Measurements from ENCODE around the gene FILIP1L.
"Not testable (repeated sequence)": the region's sequence is repeated elsewhere in the genome, so short reads cannot be mapped to it uniquely, and the experiment has no call there.

Gene FILIP1L

GRCh38 chr3:99841949-99842348 is 272.4 kb downstream of the FILIP1L start:
- not testable (repeated sequence) for DNase-seq (ENCODE audit: low read depth)

DNA sequence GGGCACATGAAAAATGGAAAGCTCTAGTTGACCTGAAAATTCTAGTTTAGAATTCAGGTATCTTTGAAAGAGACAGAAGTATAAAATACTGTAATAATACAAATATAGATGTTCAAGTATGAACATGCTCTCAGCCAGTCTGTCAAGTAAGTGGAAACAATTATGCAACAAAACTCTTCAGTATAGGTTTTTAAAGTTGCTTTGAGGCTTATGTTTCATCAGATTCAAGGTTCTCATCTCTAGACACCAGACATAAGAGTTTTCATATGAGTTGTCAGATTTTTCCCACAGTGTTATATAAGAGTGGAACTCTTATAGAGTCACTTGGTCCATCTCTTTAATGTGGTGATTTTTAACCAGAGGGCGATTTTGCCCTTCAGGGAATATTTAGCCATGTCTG is 274.7 kb downstream of the FILIP1L start:
- DNase-seq (ENCODE audit: low read depth) = no peak

DNA sequence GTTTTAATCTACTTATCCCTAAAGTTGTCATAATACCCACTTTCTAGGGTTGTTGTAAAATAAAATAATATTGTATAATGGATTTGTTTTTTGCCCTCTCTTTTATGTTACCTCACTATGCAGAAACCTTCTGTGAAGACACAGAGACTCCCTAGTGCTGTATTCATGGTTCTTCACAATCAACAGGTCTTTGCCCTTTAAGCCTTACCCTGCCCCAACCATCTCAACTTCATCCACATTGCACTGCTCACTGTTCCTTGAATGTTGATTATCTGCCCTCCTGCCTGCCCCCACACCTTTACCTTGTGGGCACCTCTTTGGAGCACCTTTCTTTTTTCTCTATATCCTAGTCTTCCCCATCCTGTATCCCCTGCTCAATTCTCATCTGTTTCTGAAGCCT is 275.5 kb downstream of the FILIP1L start:
- DNase-seq (ENCODE audit: low read depth) = no peak

DNA sequence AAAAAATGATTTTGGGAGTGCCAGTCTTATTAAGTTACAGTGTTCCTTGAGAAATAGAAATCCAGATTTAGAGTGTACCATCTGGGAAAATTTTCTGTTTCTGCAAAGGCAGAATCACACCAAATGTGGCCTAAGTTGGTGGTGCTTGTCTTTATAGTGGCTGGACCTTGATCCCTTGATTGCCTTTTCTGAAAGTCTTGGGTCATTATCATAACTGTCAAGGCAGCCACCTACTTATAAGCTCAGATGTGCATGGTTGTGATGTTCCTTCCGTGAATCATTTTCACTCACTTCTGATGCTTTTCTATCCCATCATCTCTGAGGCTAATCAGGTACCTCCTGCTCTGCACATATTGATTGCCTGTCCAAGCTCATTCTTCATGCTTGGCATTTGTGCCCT is 276.6 kb downstream of the FILIP1L start:
- no peak for DNase-seq (ENCODE audit: low read depth)

DNA sequence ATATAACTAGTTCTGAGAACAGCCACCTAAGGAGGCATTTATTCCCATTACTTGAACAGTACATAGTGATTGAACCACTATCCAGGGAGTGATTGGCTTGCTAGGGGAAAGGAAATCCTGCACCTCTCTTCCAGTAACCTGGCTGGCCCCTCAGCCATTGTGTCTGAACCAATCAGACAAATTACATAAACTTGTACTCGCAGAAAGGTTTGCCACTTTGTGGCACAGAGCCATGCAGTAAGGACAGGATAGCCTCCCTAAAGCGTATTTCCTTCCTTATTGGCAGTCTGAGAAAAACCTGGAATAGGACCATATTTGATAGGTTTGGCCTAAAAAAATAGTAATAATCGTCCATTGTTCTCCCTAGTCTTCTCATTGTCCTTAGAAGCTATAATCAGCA is 277.6 kb downstream of the FILIP1L start:
- no peak for DNase-seq (ENCODE audit: low read depth)

DNA sequence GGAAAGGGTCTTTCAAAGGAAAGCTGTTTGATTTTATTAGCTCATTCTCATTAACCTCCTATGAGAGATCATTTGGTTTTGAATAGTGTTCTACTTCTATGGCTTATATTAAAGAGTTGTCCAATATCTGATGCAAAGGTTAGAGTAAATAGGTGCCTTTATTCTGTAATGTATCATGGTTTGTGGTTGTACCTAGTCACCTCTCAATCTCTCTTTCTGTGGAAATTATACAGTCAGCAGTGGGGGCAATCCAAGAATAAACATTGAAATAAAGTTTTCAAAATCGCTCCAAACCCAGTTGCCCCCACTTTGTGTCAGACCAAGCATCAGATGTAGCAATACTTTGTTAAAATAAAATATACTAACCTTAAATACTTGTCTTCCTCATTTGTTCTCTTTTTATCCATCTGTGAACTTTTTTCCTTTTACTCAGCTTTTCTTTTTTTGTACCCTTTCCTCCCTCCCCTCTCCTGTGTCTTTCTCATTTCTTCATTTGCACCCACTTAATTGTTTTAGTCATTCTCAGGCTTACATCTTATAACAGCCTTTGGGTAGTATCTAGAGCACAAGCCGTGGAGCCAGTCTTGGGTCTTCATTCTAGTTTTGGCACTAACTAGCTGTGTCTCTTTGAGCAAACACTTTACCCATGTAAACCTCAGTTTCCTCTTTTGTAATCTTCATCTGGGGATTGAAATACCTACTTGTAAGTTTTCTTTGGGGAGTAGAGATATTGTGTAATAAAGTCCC is 279.9 kb downstream of the FILIP1L start:
- no peak for DNase-seq (ENCODE audit: low read depth)

DNA sequence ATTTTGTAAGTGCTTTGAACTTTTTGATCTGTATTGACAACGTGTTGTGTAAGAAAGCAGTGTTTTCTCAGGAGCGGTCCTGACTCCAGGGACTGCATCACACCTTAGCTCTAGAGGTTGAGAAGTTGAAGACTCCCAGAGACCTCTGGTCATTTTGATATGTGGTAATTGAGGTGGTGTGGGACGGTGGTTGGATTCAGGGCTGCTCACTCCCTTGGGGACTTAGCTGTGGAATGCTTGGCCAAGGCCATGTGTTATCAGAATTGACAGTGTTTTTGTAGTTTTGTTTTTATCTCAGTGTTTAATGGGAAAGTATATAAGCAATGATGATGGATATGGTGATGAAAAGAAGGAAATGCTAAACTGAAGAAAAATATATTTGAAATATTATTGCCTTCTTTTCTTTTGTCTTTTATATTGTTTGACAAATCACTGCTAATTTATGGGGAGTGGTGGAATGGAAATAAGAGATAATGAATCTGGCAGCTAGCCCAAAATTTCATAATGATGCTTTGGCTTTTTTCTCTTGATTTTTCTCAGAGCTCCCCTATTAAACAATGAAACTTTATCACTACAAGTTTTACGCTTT is 280.6 kb downstream of the FILIP1L start:
- no peak for DNase-seq (ENCODE audit: low read depth)

DNA sequence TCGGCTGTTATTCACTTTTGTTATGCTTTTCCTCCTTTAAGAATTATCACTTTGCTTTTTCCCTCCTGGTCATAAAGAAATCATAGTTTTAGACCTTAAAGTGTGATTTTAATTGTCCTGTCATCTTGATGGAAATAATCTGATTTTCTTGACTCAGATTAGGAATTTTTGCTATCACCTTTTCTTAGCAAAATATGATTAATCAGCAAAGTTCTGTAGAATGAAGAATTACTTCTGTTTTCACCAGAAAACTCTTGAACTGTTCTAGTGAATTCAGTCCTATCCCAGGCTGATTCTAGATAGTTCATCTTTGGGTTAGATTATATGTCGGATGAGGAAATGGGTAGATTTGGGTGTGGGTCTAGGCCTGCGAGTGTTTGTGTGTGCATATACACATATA is 284.5 kb downstream of the FILIP1L start:
- DNase-seq (ENCODE audit: low read depth) = no peak

- peak; percentile 77 for DNase-seq (ENCODE audit: low read depth)
These were observed 289.2 kb downstream of the FILIP1L start for GRCh38 chr3:99825004-99825640.

DNA sequence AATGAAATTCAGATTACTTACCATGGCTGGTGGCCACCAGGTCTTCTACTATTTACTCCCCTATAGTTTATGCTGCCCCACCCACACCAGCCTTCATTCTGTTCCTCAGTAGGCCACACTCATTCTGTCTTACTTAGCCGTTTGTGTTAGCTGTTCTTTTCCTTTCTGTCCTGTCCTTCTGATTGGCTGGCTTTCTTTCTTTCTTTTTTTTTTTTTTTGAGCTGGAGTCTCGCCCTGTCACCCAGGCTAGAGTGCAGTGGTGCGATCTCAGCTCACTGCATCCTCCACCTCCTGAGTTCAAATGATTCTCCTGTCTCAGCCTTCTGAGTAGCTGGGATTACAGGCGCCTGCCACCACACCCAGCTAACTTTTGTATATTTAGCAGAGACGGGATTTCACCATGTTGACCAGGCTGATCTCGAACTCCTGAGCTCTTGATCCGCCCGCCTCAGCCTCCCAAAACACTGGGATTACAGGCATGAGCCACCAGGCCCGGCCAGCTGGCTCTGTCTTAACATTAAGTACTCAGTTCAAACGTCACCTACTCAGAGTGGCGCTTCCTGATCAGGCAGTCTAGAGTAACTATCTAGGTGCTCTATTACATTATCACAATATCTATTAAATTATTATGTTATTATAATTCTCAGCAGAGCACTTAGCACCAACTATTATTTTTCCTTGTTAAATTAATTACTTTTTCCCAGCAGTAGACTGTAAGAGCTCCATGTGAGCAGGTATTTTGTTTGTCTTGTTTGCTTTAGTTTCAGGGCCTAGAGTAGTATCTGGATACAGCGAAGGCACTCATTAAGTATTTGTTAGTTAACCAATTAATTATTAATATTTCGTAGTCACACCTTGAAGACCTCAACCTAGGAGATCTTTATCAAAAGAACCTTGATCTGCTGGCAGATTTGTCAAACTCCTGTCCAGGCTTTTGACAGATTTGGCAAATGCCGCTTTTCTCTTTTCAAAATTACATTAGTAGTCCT is 290.3 kb downstream of the FILIP1L start:
- DNase-seq (ENCODE audit: low read depth) = no peak

GRCh38 chr3:99818818-99819217 is 295.5 kb downstream of the FILIP1L start:
- DNase-seq (ENCODE audit: low read depth) = no peak

DNA sequence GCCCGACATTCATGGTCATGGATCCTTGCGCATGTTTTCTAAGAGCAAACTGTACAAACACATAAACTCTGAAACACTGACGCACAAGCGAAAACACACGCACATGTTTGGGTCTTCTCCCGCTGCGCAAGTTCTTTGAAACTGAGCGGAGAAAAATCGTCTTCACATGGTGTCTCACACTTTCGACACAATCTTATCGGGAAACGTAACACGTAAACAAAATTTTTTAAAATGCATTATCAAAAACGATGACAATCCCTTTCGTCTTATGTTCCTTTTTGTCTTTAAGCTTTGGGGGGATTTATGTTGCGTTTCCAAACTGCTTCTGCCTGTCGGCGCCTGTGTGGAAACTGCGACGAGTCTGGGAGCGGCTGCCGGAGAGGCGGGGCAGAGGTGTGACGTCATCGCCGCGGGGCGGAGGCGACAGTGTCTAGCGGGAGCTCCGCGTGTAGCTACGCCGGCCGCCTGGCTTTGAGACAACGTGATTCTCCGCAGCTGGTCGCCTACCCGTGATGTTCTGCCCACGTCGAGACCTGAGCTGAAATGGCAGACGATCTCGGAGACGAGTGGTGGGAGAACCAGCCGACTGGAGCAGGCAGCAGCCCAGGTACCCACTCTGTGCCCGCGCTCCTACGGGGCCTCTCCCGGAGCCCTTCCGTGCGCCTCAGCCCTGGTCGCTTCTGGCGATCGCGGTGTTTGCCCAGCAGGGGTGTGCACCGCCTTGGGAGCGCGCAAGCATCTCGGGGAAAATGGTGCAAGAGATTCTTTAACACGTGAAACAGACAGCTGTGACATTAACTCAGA is 296.7 kb downstream of the FILIP1L start, which contains the start of gene CMSS1:
TSS of gene CMSS1 (plus strand) at position 426 of the 804 bp plus-strand sequence.
- peak; percentile 93 for DNase-seq (ENCODE audit: low read depth)

DNA sequence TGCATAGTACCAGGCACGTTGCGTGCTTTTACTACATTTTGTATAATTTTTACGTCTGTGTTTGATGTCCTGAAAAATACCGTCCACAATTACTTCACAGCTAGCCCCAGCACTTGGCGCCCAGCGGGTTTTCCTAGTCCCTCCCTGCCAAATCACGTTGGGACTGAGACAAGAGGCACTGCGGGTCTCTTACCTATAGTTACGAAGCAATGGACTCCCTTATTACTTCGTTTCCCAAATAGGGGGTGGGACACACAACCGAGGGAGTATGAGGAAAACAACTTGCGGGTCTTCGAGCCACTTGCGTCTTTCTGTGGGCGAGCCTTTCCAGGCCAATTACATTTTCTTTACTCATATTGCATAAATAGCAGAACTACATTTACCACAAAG is 297.3 kb downstream of the FILIP1L start:
- DNase-seq (ENCODE audit: low read depth) = peak; percentile 58

DNA sequence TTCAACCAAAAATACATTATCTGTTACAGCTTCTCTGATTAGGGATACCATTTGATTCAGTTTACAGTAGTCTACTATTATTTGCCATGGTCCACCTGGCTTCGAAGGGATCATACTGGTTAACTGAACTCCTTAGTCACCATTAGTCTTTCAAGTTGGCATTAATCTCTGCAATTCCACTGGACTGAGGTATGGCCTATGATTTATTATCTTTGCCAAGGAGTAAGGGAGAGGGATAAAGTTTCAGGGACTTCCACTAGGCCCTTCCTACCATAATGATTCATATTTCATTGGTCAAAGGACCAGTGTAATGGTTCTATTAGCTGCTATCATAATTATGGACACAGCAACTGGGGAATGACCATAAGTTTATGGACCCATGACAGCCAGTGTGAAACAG is 303.9 kb downstream of the FILIP1L start:
- no peak for DNase-seq (ENCODE audit: low read depth)

DNA sequence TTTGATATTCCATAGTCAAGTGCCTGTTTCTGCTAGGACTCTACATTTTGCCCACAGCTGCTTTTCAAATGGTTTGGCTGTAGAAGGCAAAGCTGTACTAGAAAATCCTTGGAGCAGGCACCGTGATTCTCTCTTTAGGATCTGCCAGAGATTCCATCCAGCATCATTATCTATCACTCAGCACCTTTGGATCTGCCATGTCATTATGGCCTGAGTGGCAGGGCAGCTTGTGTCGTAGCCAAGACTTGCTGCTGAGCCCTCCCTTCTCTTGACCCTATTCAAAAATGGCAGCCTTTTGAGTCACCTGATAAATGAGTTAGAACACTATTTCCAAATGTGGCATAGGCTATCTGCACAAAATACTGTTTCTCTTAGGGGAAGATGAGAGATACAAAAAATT is 304.7 kb downstream of the FILIP1L start:
- DNase-seq (ENCODE audit: low read depth) = no peak

- DNase-seq (ENCODE audit: low read depth) = peak; percentile 78
These were observed 306.0 kb downstream of the FILIP1L start for GRCh38 chr3:99808163-99808794.

DNA sequence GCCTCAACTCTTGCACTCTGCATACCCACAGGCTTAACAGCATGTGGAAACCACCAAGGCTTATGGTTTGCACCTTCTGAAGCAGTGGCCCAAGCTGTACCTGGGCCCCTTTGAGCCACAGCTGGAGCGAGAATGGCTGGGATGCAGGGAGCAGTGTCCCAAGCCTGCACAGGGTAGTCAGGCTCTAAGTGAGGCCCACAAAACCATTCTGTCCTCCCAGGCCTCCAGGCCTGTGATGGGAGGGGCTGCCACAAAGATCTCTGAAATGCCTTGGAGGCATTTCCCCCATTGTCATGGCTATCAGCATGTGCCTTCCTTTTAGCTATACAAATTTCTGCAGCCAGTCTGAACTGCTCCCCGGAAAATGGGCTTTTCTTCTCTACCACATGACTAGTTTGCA is 309.1 kb downstream of the FILIP1L start:
- no peak for DNase-seq (ENCODE audit: low read depth)

DNA sequence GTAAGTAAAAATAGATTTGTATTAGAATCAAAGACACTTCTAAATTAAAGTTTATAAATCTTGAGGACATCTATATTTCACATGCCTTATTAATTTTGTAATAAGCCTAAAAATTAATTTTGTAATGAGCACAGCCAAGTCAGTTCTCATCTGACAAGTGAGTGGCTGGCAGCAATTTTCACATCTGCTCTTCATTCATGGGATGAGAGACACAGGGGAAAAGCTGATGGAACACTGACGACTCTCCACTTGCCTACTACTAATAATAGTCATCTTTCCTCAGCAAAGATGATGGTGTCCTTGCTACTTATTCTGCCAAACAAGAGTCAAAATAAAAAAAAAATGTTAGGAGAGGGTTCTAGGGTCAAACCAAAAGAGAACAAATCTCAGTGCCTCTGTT is 311.0 kb downstream of the FILIP1L start:
- no peak for DNase-seq (ENCODE audit: low read depth)

- DNase-seq (ENCODE audit: low read depth) = no peak
These were observed 314.9 kb downstream of the FILIP1L start for GRCh38 chr3:99799422-99799821.

GRCh38 chr3:99795573-99795972 is 318.7 kb downstream of the FILIP1L start:
- DNase-seq (ENCODE audit: low read depth) = no peak

DNA sequence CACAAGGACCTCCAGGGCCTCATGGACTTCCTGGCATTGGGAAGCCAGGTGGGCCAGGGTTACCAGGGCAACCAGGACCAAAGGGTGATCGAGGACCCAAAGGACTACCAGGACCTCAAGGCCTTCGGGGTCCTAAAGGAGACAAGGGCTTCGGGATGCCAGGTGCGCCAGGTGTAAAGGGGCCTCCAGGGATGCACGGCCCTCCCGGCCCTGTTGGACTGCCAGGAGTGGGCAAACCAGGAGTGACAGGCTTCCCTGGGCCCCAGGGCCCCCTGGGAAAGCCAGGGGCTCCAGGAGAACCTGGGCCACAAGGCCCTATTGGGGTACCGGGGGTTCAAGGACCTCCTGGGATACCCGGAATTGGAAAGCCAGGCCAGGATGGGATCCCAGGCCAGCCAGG is 319.8 kb downstream of the FILIP1L start:
- no peak for DNase-seq (ENCODE audit: low read depth)
